IMR-90 (cell line): ENCODE results near the gene IFIT5. TPM values are rescaled to one million over a fixed set of nuclear protein-coding genes. Genes with fewer than 3 reads are reported as not detected.

Source experiments
- ATAC-seq: fragments of 200-7000 bp; cut with Tn5 transposase; 2 replicates; pipeline ENCODE4 v1.9.1; 2020; ENCODE audit warnings: low read depth, mild to moderate bottlenecking, moderate library complexity
- BruUV-seq: library from RNA; stranded (reverse); fragments of 400-500 nt; replicated peaks from 2 replicates; lab custom pipeline; 2021; lab: Mats Ljungman, UMichigan
- CTCF ChIA-PET: fragments of 300-600 bp; formaldehyde crosslinking; extraction: SDS; loops from one replicate; lab custom pipeline; 2021; ENCODE audit warnings: antibody characterized with exemption; lab: Yijun Ruan, JAX
- POLR2A ChIA-PET: fragments of 300-600 bp; sonication (Branson Sonifier 250); formaldehyde crosslinking; loops from one replicate; lab custom pipeline; 2022; ENCODE audit warnings: antibody characterized with exemption; ENCODE audit not compliant: unreplicated experiment; lab: Charles Lee
- DNase-seq: peaks from one replicate; pipeline ENCODE4 v3.0.0; 2013
- H2AFZ ChIP-seq: replicated peaks from 2 replicates; pipeline ENCODE3; 2013; ENCODE audit warnings: low read length, mild to moderate bottlenecking; ENCODE audit not compliant: poor library complexity
- H2AK5ac ChIP-seq: 2 replicates; pipeline ENCODE4 v1.6.1; 2013; ENCODE audit warnings: low read depth, low read length, inconsistent platforms
- H2AK9ac ChIP-seq: replicated peaks from 2 replicates; pipeline ENCODE3; 2013; ENCODE audit warnings: mild to moderate bottlenecking, low read depth, low read length, moderate library complexity; ENCODE audit not compliant: poor library complexity
- H2BK120ac ChIP-seq: 2 replicates; pipeline ENCODE4 v1.6.1; 2013; ENCODE audit warnings: low read depth, low read length, inconsistent platforms
- H2BK15ac ChIP-seq: 3 replicates; pipeline ENCODE4 v1.6.1; 2013; ENCODE audit warnings: low read depth, low read length, inconsistent platforms
- H2BK20ac ChIP-seq: 2 replicates; pipeline ENCODE4 v1.6.1; 2013; ENCODE audit warnings: low read depth, mild to moderate bottlenecking, inconsistent platforms, low read length, moderate library complexity
- H2BK5ac ChIP-seq: 2 replicates; pipeline ENCODE4 v1.6.1; 2013; ENCODE audit warnings: mild to moderate bottlenecking, low read depth, low read length, inconsistent platforms; ENCODE audit not compliant: poor library complexity, severe bottlenecking
- H3K14ac ChIP-seq: replicated peaks from 2 replicates; pipeline ENCODE4 v1.6.1; 2013; ENCODE audit warnings: low read depth, low read length, inconsistent platforms
- H3K18ac ChIP-seq: 2 replicates; pipeline ENCODE4 v1.6.1; 2013; ENCODE audit warnings: low read depth, low read length, control low read depth
- H3K23ac ChIP-seq: 2 replicates; pipeline ENCODE4 v1.6.1; 2013; ENCODE audit warnings: low read depth, low read length, inconsistent platforms
- H3K27ac ChIP-seq: 2 replicates; pipeline ENCODE4 v1.5.1; 2013; ENCODE audit warnings: mild to moderate bottlenecking, control low read depth, low read length; ENCODE audit not compliant: insufficient read depth
- H3K27me3 ChIP-seq: 2 replicates; pipeline ENCODE4 v1.6.1; 2013; ENCODE audit warnings: low read length; ENCODE audit not compliant: control insufficient read depth, insufficient read depth
- H3K36me3 ChIP-seq: 2 replicates; pipeline ENCODE4 v1.6.1; 2013; ENCODE audit warnings: low read length, mixed read lengths; ENCODE audit not compliant: control insufficient read depth, insufficient read depth
- H3K4ac ChIP-seq: 2 replicates; pipeline ENCODE4 v1.6.1; 2013; ENCODE audit warnings: low read depth, low read length, inconsistent platforms
- H3K4me1 ChIP-seq: 2 replicates; pipeline ENCODE4 v1.6.1; 2013; ENCODE audit warnings: low read length, mixed read lengths; ENCODE audit not compliant: control insufficient read depth, insufficient read depth
- H3K4me2 ChIP-seq: 2 replicates; pipeline ENCODE4 v1.6.1; 2013; ENCODE audit warnings: low read depth, mild to moderate bottlenecking, control low read depth, low read length, moderate library complexity
- H3K4me3 ChIP-seq: 2 replicates; pipeline ENCODE4 v1.5.1; 2013; ENCODE audit warnings: low read depth, mild to moderate bottlenecking, control low read depth, low read length, moderate library complexity; ENCODE audit not compliant: insufficient read depth
- H3K56ac ChIP-seq: 2 replicates; pipeline ENCODE4 v1.6.1; 2013; ENCODE audit warnings: low read length, inconsistent platforms; ENCODE audit not compliant: insufficient read depth; ENCODE audit errors: extremely low read depth
- H3K79me1 ChIP-seq, 2 experiments: 2 replicates each; pipeline ENCODE4 v1.6.1; 2013; ENCODE audit warnings: low read length in 2 of 2, inconsistent platforms in 1 of 2, low read depth in 1 of 2
- H3K9ac ChIP-seq: 2 replicates; pipeline ENCODE4 v1.6.1; 2013; ENCODE audit warnings: low read depth, low read length, control low read depth
- H3K9me1 ChIP-seq: 2 replicates; pipeline ENCODE4 v1.6.1; 2013; ENCODE audit warnings: low read length, inconsistent platforms; ENCODE audit not compliant: insufficient read depth
- H3K9me3 ChIP-seq: 2 replicates; pipeline ENCODE4 v1.6.1; 2013; ENCODE audit warnings: low read length; ENCODE audit not compliant: control insufficient read depth, insufficient read depth
- H4K20me1 ChIP-seq: 2 replicates; pipeline ENCODE4 v1.6.1; 2013; ENCODE audit warnings: low read length, inconsistent platforms; ENCODE audit not compliant: insufficient read depth
- H4K5ac ChIP-seq: 2 replicates; pipeline ENCODE4 v1.6.1; 2013; ENCODE audit warnings: mild to moderate bottlenecking, low read depth, low read length, control low read depth
- H4K8ac ChIP-seq, 2 experiments: 2 replicates each; pipeline ENCODE4 v1.6.1; 2013; ENCODE audit warnings: low read depth in 2 of 2, low read length in 2 of 2, control low read depth in 1 of 2, inconsistent platforms in 1 of 2
- H4K91ac ChIP-seq: 2 replicates; pipeline ENCODE4 v1.6.1; 2013; ENCODE audit warnings: low read depth, low read length, inconsistent platforms; ENCODE audit not compliant: insufficient read depth
- RCOR1 ChIP-seq: IDR thresholded peaks from 2 replicates; pipeline ENCODE4 v1.6.1; 2012; ENCODE audit warnings: mild to moderate bottlenecking, low read length, improper control_type of control experiment; ENCODE audit not compliant: insufficient replicate concordance
- RFX5 ChIP-seq: IDR thresholded peaks from 2 replicates; pipeline ENCODE4 v1.8.0; 2012; ENCODE audit warnings: low read depth, mild to moderate bottlenecking, low read length, moderate library complexity
- dilution Hi-C: fragments of 300-500 bp; cut with HindIII; formaldehyde crosslinking; loops from one replicate; pipeline ENCODE4 v1.14.3; 2018; ENCODE audit warnings: low sequenced_read_pairs; ENCODE audit not compliant: unreplicated experiment
- in situ Hi-C: fragments of 300-500 bp; cut with MboI; formaldehyde crosslinking; loops from 3 replicates; pipeline ENCODE4 v1.14.3; 2019; ENCODE audit warnings: low sequenced_read_pairs, inconsistent platforms, mixed read lengths
- intact Hi-C: fragments of 100-400 bp; cut with micrococcal nuclease; formaldehyde crosslinking; loops from 2 replicates; pipeline ENCODE4 v1.10.0; 2022
- polyA plus RNA-seq, 3 experiments: library from polyadenylated mRNA; depleted of rRNA; stranded (reverse); fragments of >200 nt; gene quantifications; 2 replicates each; pipeline ENCODE4 v1.2.3, GENCODE V29; 2012; ENCODE audit warnings: low replicate concordance in 1 of 3
- total RNA-seq: library from RNA; depleted of rRNA; stranded (reverse); fragments of >200 nt; gene quantifications from 2 replicates; pipeline ENCODE4 v1.2.3, GENCODE V29; 2012

The IFIT5 gene
- total and polyA plus RNA-seq, 2 of the 4 experiments (the other 2 are of a cell fraction): 5.2 to 18.1 TPM

DNA sequence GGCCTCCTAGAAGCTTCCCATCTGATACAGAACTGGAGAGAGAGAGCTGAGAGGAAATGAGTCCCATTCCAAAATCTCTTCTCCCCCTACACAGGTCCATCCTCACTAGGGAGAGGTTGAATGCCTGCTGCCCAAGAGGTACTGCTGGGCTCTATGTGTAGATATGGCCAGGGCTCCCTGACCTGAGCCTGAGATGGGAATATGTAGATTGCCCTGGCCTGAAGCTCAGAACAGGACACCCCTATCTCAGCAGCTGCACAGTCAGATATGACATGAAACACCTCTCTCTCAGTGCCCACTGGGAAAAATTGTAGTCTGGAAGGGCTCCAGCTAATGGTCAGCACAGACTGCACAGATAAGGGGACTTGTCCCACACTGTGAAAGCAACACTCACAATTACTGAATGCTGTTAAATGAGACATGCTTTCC, 39.6 kb upstream of the IFIT5 start:
- peaks cover 6% of the 10 kb centered on the region for H3K9me1 ChIP-seq
- peak; percentile 59; the same call in 1 of the 2 replicates for ATAC-seq
- H2BK20ac ChIP-seq: no peak overlapping the region
- peak overlapping the region in 1 of 2 experiments; percentile 6; a peak in 1 of 4 replicates for H4K8ac ChIP-seq
- peak overlapping the region; percentile 9; the same call in 1 of the 2 replicates for H2BK120ac ChIP-seq
- dilution Hi-C loops (no loop called here), intact Hi-C loops (loop anchor here (2.0 kb wide), 1 partner anchor 40 kb away; the partner anchor contains the start of gene IFIT5), in situ Hi-C loops (no loop called here)
- H3K36me3 ChIP-seq: no peaks in the 10 kb centered on the region
- peak overlapping the region; percentile 45 for H2BK5ac ChIP-seq
- peak overlapping the region; percentile 13; the same call in 1 of the 2 replicates for H2AK5ac ChIP-seq
- no peak overlapping the region for H3K56ac ChIP-seq
- H3K4me1 ChIP-seq: peaks cover 6% of the 10 kb centered on the region
- H4K91ac ChIP-seq: no peak overlapping the region
- no peak for DNase-seq
- no peak overlapping the region for H3K4me3 ChIP-seq
- ChIA-PET POLR2A (no interaction called here), CTCF (no interaction called here)
- no peaks in the 10 kb centered on the region for H3K27me3 ChIP-seq
- peak overlapping the region; percentile 35 for H3K18ac ChIP-seq
- no peaks in the 10 kb centered on the region for H3K79me1 ChIP-seq
- no peaks in the 10 kb centered on the region for H3K9me3 ChIP-seq
- no peak overlapping the region for H2AK9ac ChIP-seq
- H4K20me1 ChIP-seq: peaks cover 8% of the 10 kb centered on the region; the same call in 1 of the 2 replicates
- H3K4me2 ChIP-seq: peak overlapping the region; percentile 58
- H3K4ac ChIP-seq: peak overlapping the region; percentile 10
- 0 out of 2 replicates have a peak overlapping the region, but pooled peaks have one; percentile 16 for H3K9ac ChIP-seq
- H2AFZ ChIP-seq: peak overlapping the region; percentile 27
- H3K23ac ChIP-seq: peak overlapping the region; percentile 27; the same call in 1 of the 2 replicates
- TF ChIP-seq RFX5 (no peak), RCOR1 (no peak)
- peak overlapping the region; percentile 88; the same call in 1 of the 2 replicates for H3K27ac ChIP-seq
- H2BK15ac ChIP-seq: peak overlapping the region; percentile 71; the same call in 2 of the 3 replicates
- no TSS peak for BruUV-seq
- 0 out of 2 replicates have a peak overlapping the region, but pooled peaks have one; percentile 5 for H3K14ac ChIP-seq
- H4K5ac ChIP-seq: peak overlapping the region; percentile 17; the same call in 1 of the 2 replicates
